GOT3 (cell line): Measurements from ENCODE around the gene DDX19B.
"Not testable (repeated sequence)": the region's sequence is repeated elsewhere in the genome, so short reads cannot be mapped to it uniquely, and the experiment has no call there.

Source experiments
- DNase-seq: peaks from one replicate; lab custom pipeline; 2025; ENCODE audit warnings: mixed read lengths; lab: John Stamatoyannopoulos, UW

The DDX19B gene

GRCh38 chr16:70349783-70350182 is 50.8 kb downstream of the DDX19B start:
- no peak for DNase-seq

- no peak for DNase-seq
Measured at GRCh38 chr16:70359552-70359951, 60.6 kb downstream of the DDX19B start.

- no peak for DNase-seq
Measured at GRCh38 chr16:70364399-70364798, 65.4 kb downstream of the DDX19B start.

- DNase-seq: not testable (repeated sequence)
Measured at GRCh38 chr16:70370145-70370544, 71.2 kb downstream of the DDX19B start.

GRCh38 chr16:70370924-70371323 is 71.9 kb downstream of the DDX19B start:
- no peak for DNase-seq

GRCh38 chr16:70372921-70373728 is 74.1 kb downstream of the DDX19B start:
- no peak for DNase-seq

- no peak for DNase-seq
Measured at GRCh38 chr16:70374213-70374612, 75.2 kb downstream of the DDX19B start.

- DNase-seq: no peak
Measured at GRCh38 chr16:70375636-70376611, 76.9 kb downstream of the DDX19B start.

- no peak for DNase-seq
Measured at GRCh38 chr16:70377782-70378181, 78.8 kb downstream of the DDX19B start.

- DNase-seq: no peak
Measured at GRCh38 chr16:70378869-70379493, 80.0 kb downstream of the DDX19B start.

- peak; percentile 66 for DNase-seq
Measured at GRCh38 chr16:70380248-70380918, 81.4 kb downstream of the DDX19B start.

- peak; percentile 85 for DNase-seq
Measured at GRCh38 chr16:70380919-70381603, 82.1 kb downstream of the DDX19B start.

GRCh38 chr16:70381604-70382342 is 82.8 kb downstream of the DDX19B start:
- no peak for DNase-seq

GRCh38 chr16:70383421-70383960 is 84.5 kb downstream of the DDX19B start:
- DNase-seq: no peak
